AG09309 (cell line): Measurements from ENCODE around the gene TMEM259.

Source experiments
- DNase-seq: peaks from one replicate; pipeline ENCODE4 v3.0.0-alpha.2; 2010; ENCODE audit warnings: low read depth
- H3K4me3 ChIP-seq: 2 replicates; pipeline ENCODE4 v1.5.1; 2011; ENCODE audit warnings: mild to moderate bottlenecking, low read depth, low read length, moderate library complexity; ENCODE audit not compliant: control insufficient read depth
- CTCF ChIP-seq: IDR thresholded peaks from 2 replicates; pipeline ENCODE4 v1.5.1; 2011; ENCODE audit warnings: mild to moderate bottlenecking, low read depth, low read length, inconsistent platforms; ENCODE audit not compliant: insufficient read depth, control insufficient read depth; ENCODE audit errors: missing control alignments

The TMEM259 gene

GRCh38 chr19:995051-995827 lies 25.7 kb downstream of the TMEM259 start:
- no peak overlapping the region for H3K4me3 ChIP-seq
- no peak for TF ChIP-seq CTCF
- DNase-seq: no peak

DNA sequence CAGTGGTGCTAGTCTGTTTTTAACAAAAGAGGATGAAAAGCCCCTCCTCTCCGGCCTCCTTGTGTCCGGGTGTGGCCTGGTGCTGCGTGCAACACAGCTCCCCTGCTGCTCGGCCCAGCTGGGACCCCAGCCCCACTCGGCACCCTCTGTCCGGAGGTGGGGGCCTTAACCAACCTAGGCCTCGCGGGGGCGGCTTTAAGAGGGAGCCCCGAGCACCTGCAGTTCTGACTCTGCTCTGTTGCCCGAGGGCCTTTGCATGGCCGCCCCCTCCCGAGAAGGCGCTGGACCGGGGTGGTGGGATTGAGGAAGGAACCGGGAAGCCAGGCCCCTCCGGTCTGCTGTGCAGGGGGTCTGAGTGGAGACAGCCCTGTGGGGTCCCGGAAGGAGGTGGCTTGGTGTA lies 26.4 kb downstream of the TMEM259 start:
- TF ChIP-seq CTCF: no peak
- H3K4me3 ChIP-seq: no peak overlapping the region
- DNase-seq: no peak

- no peak overlapping the region for H3K4me3 ChIP-seq
- no peak for TF ChIP-seq CTCF
- DNase-seq: no peak
Observed at GRCh38 chr19:993831-994393, 27.0 kb downstream of the TMEM259 start.

- H3K4me3 ChIP-seq: no peak overlapping the region
- DNase-seq: no peak
- no peak for TF ChIP-seq CTCF
Observed at GRCh38 chr19:993361-993830, 27.5 kb downstream of the TMEM259 start.

DNA sequence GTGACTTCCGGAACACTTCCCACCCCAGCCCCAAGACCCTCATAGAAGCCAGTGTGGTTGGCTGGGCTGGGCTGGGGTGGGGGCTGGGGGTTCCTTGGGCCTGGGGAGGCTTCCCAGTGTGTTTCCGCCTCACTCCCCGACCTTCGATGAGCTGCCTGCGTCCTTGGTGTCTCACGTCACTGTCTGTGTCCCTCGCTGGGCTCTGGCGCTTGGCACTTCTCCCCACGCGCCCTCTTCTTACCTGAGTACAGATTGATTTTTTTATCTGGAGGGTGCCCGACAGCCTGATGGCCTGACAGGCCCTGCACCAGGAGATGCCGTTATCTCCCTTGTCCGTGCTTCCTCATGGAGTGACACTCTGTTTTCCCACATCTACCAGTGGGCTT lies 28.3 kb downstream of the TMEM259 start:
- no peak for TF ChIP-seq CTCF
- DNase-seq: no peak
- no peak overlapping the region for H3K4me3 ChIP-seq

DNA sequence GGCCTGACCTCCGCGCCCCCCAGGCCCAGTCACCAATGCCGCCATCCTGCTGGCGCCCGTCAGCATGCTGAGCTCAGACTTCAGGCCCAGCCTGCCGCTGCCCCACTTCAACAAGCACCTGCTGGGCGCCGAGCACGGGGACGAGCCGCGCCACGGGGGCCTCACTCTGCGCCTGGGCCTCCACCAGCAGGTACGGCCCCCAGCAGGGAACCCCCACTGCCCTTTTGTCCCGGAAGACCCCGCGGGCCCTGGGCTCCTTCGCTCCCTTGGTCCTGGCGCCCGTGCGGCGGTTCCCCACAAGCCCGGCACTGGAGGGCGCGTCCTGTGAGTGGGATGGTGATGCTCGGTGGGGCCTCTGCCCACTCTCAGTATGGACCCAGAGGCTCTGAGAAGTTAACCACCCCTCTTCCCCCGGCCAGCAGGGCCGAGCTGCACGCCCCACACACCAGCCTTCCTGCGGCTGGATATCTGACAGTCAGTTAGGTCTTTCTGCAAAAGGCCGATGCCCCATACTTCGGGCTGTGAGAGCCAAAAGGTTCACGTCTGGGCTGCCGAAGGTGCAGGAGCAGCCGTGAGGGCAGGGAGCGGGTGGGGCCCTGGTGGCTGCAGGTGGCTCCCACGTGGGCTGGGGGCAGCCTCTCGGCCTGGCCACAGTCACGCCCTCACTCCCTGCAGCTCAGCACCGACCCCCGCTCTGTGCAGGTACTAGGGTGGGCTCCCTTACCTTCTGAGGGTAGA lies 28.8 kb downstream of the TMEM259 start:
- no peak for DNase-seq
- H3K4me3 ChIP-seq: no peak overlapping the region
- TF ChIP-seq CTCF: no peak
